CD14-positive monocyte (primary cell): ENCODE results near the gene ARL6. TPM values are rescaled to one million over a fixed set of nuclear protein-coding genes. Genes with fewer than 3 reads are reported as not detected.
A peak's percentile ranks its signal among the peaks of the same experiment; 100 is the strongest.

Experiments used
- DNase-seq, 3 donors: peaks; one replicate each; pipeline ENCODE4 v3.0.0-alpha.2; 2011 to 2022
- H2AFZ ChIP-seq: 2 replicates; pipeline ENCODE4 v1.6.0; 2012; ENCODE audit warnings: mild to moderate bottlenecking, low read depth, low read length, inconsistent platforms; ENCODE audit not compliant: insufficient read depth, poor library complexity, severe bottlenecking
- H3K27ac ChIP-seq, 2 donors: 1 replicate in 1 of 2; 2 replicates in 1 of 2; pipeline ENCODE4 v1.5.1; 2012 to 2013; ENCODE audit warnings: low read length in 2 of 2, control low read depth in 1 of 2, inconsistent platforms in 1 of 2, low read depth in 1 of 2, mild to moderate bottlenecking in 1 of 2
- H3K27me3 ChIP-seq, 2 donors: one replicate each; pipeline versions ENCODE4 v1.6.0 to v1.6.1; 2011 to 2013; ENCODE audit warnings: low read length in 2 of 2; ENCODE audit not compliant: control insufficient read depth in 2 of 2, insufficient read depth in 2 of 2
- H3K36me3 ChIP-seq, 2 donors: replicated peaks in 1 of 2; 1 replicate in 1 of 2; 2 replicates in 1 of 2; pipeline versions ENCODE4 v1.5.1 to v1.6.1; 2012 to 2013; ENCODE audit warnings: low read length in 2 of 2, control low read depth in 1 of 2, inconsistent platforms in 1 of 2, mild to moderate bottlenecking in 1 of 2; ENCODE audit not compliant: insufficient read depth in 2 of 2, control insufficient read depth in 1 of 2
- H3K4me1 ChIP-seq, 2 donors: 1 replicate in 1 of 2; 2 replicates in 1 of 2; pipeline versions ENCODE4 v1.5.1 to v1.6.1; 2012 to 2013; ENCODE audit warnings: low read length in 2 of 2, control low read depth in 1 of 2, inconsistent platforms in 1 of 2, mild to moderate bottlenecking in 1 of 2, moderate library complexity in 1 of 2; ENCODE audit not compliant: insufficient read depth in 2 of 2, control insufficient read depth in 1 of 2
- H3K4me2 ChIP-seq: replicated peaks from 2 replicates; pipeline ENCODE3; 2012; ENCODE audit warnings: low read length, moderate library complexity, mild to moderate bottlenecking; ENCODE audit not compliant: poor library complexity, severe bottlenecking; ENCODE audit errors: extremely low read depth
- H3K4me3 ChIP-seq, 3 experiments: fragments of 200-600 bp in 1 of 3; sonication (generic) in 1 of 3; replicated peaks in 1 of 3; 1 replicate in 2 of 3; 2 replicates in 1 of 3; pipeline ENCODE4 v1.5.1; 2011 to 2013; ENCODE audit warnings: low read length in 3 of 3, mild to moderate bottlenecking in 3 of 3, control low read depth in 2 of 3, low read depth in 2 of 3, inconsistent platforms in 1 of 3, moderate library complexity in 1 of 3
- H3K79me2 ChIP-seq: 2 replicates; pipeline ENCODE4 v1.6.0; 2012; ENCODE audit warnings: mild to moderate bottlenecking, control low read depth, inconsistent platforms, low read length, moderate library complexity; ENCODE audit not compliant: insufficient read depth
- H3K9ac ChIP-seq: 2 replicates; pipeline ENCODE4 v1.6.0; 2017; ENCODE audit warnings: low read length, mild to moderate bottlenecking; ENCODE audit not compliant: insufficient read depth, poor library complexity, severe bottlenecking
- H3K9me3 ChIP-seq, 2 donors: replicated peaks in 1 of 2; 1 replicate in 1 of 2; 2 replicates in 1 of 2; pipeline versions ENCODE4 v1.5.1 to v1.6.1; 2012 to 2013; ENCODE audit warnings: low read length in 2 of 2, control low read depth in 1 of 2; ENCODE audit not compliant: control insufficient read depth in 1 of 2, insufficient read depth in 1 of 2
- H4K20me1 ChIP-seq: 2 replicates; pipeline ENCODE4 v1.6.0; 2012; ENCODE audit warnings: mild to moderate bottlenecking, low read length, control low read depth, moderate library complexity; ENCODE audit not compliant: insufficient read depth
- H3K27ac Mint-ChIP-seq, 7 donors: one replicate each; pipeline ENCODE4 v1.8.0; 2020; ENCODE audit warnings: mild to moderate bottlenecking in 7 of 7, mixed read lengths in 7 of 7, moderate library complexity in 6 of 7, inconsistent platforms in 2 of 7
- H3K27me3 Mint-ChIP-seq, 3 donors: one replicate each; pipeline ENCODE4 v1.8.0; 2021 to 2022; ENCODE audit warnings: low read depth in 3 of 3, mild to moderate bottlenecking in 3 of 3, mixed read lengths in 3 of 3, moderate library complexity in 3 of 3, inconsistent platforms in 1 of 3
- H3K36me3 Mint-ChIP-seq, 2 donors: one replicate each; pipeline ENCODE4 v1.8.0; 2020; ENCODE audit warnings: mixed read lengths in 2 of 2, inconsistent platforms in 1 of 2, mild to moderate bottlenecking in 1 of 2
- H3K4me1 Mint-ChIP-seq: one replicate; pipeline ENCODE4 v1.8.0; 2020; ENCODE audit warnings: mild to moderate bottlenecking, mixed read lengths
- H3K4me3 Mint-ChIP-seq, 2 donors: one replicate each; pipeline ENCODE4 v1.8.0; 2020; ENCODE audit warnings: mild to moderate bottlenecking in 2 of 2, mixed read lengths in 2 of 2, moderate library complexity in 1 of 2
- H3K9me3 Mint-ChIP-seq, 7 donors: one replicate each; pipeline ENCODE4 v1.8.0; 2020 to 2022; ENCODE audit warnings: mixed read lengths in 7 of 7, mild to moderate bottlenecking in 6 of 7, moderate library complexity in 6 of 7, inconsistent platforms in 2 of 7
- CTCF ChIP-seq: fragments of 200-600 bp; IDR thresholded peaks from one replicate; pipeline ENCODE4 v1.8.0; 2022; ENCODE audit warnings: antibody characterized with exemption, mild to moderate bottlenecking
- WGBS: methylation state at CpG from one replicate; pipeline ENCODE4 v1.1.5; 2013; ENCODE audit warnings: missing lambda C conversion rate; ENCODE audit not compliant: insufficient coverage; 5-methylcytosine and 5-hydroxymethylcytosine counted together
- intact Hi-C, 2 donors: fragments of 100-400 bp; cut with micrococcal nuclease; formaldehyde crosslinking; loops; one replicate each; pipeline versions ENCODE4 v1.15.0 to v1.15.1; 2023
- polyA minus RNA-seq: library from RNA; depleted of rRNA, polyadenylated mRNA; stranded (reverse); fragments of >200 nt; gene quantifications from 2 replicates; pipeline ENCODE4 v1.2.3, GENCODE V29; 2012
- polyA plus RNA-seq, 3 donors: library from polyadenylated mRNA; depleted of rRNA in 1 of 3; unstranded in 2 of 3; stranded (reverse) in 1 of 3; fragments of 300-500 nt in 2 of 3; fragments of >200 nt in 1 of 3; fragmentation: Illumina TruSeq in 2 of 3; gene quantifications; 1 replicate in 2 of 3; 2 replicates in 1 of 3; pipeline ENCODE4 v1.2.3, GENCODE V29; 2012 to 2021
- total RNA-seq, 12 experiments: library from RNA in 1 of 12; stranded (reverse) in 1 of 12; fragments of 120-200 nt in 1 of 12; gene quantifications; one replicate each; pipeline ENCODE4 v1.2.4 and lab custom pipeline; 2013 to 2026; ENCODE audit warnings: mixed read lengths in 6 of 12, inconsistent platforms in 1 of 12

ARL6 gene
- 1.1 TPM for total RNA-seq (2013)
- polyA plus RNA-seq = 1 to 10 TPM in 2 of 3 donors, under 1 TPM in 1; 0.76 to 2.3 (median 1.8) TPM
- polyA minus RNA-seq = 0.08 and 0.28 TPM in 2 replicates
- 0.17 to 5.6 (median 0.98) reads per million in 11 experiments for total RNA-seq (lab: John Stamatoyannopoulos, UW)

- H3K4me1 Mint-ChIP-seq = peaks cover 16% of the 10 kb centered on the region
- TF ChIP-seq CTCF = no peak
- Histone ChIP-seq H3K9ac (peak within 1 kb of the TSS; percentile 58), H3K79me2 (no peaks in the 10 kb centered on the region), H3K4me3 (peak within 1 kb of the TSS; percentile 60 to 97 (median 95)), H4K20me1 (no peaks in the 10 kb centered on the region), H3K4me2 (peak within 1 kb of the TSS; percentile 77), H3K9me3 (no peaks in the 10 kb centered on the region), H3K27me3 (no peaks in the 10 kb centered on the region), H3K4me1 (peaks cover 12 to 13% of the 10 kb centered on the region in 2 donors), H3K36me3 (no peaks in the 10 kb centered on the region), H3K27ac (peak within 1 kb of the TSS; percentile 7 to 69), H2AFZ (peak within 1 kb of the TSS; percentile 90)
- H3K9me3 Mint-ChIP-seq = no peaks in the 10 kb centered on the region
- under 1% methylated on average over 38 of the region's 46 CpGs for WGBS
- H3K27ac Mint-ChIP-seq = peak within 1 kb of the TSS; percentile 85 to 96 (median 90)
- no peaks in the 10 kb centered on the region for H3K36me3 Mint-ChIP-seq
- H3K27me3 Mint-ChIP-seq = peaks cover 0 to 2% (median 0%) of the 10 kb centered on the region in 3 donors
- peak; percentile 36 to 59 (median 55) for DNase-seq
- H3K4me3 Mint-ChIP-seq = peak within 1 kb of the TSS; percentile 99
- intact Hi-C loops = no loop called here
Observed at GRCh38 chr3:97764407-97765238, at the start of gene ARL6. TSS of gene ARL6 (plus strand) at chr3:97764758. CDS start at chr3:97768108, 3,350 bp downstream.

GRCh38 chr3:97719156-97719821 lies 45.3 kb upstream of the ARL6 start:
- WGBS = 0% methylated on average over 3 of the region's 7 CpGs
- DNase-seq = peak; percentile 20 to 36 (median 30)
- H3K27me3 ChIP-seq = no peaks in the 10 kb centered on the region
- Mint-ChIP-seq H3K4me3 (no peak overlapping the region), H3K27me3 (peaks cover 0 to 2% (median 0%) of the 10 kb centered on the region in 3 donors), H3K27ac (no peak overlapping the region), H3K4me1 (no peaks in the 10 kb centered on the region), H3K36me3 (no peaks in the 10 kb centered on the region), H3K9me3 (no peaks in the 10 kb centered on the region)
- no peak overlapping the region for H3K27ac ChIP-seq
- H3K79me2 ChIP-seq = no peaks in the 10 kb centered on the region
- no peaks in the 10 kb centered on the region for H3K4me1 ChIP-seq
- H3K4me3 ChIP-seq = no peak overlapping the region
- H4K20me1 ChIP-seq = no peaks in the 10 kb centered on the region
- no peak overlapping the region for H3K9ac ChIP-seq
- peak; percentile 86 for TF ChIP-seq CTCF
- no peaks in the 10 kb centered on the region for H3K36me3 ChIP-seq
- no peaks in the 10 kb centered on the region for H3K9me3 ChIP-seq
- intact Hi-C loops = no loop called here
- H2AFZ ChIP-seq = no peak overlapping the region
- H3K4me2 ChIP-seq = peak overlapping the region; percentile 34
